ENCODE measurements around the gene WASF1. TPM values are rescaled to one million over a fixed set of nuclear protein-coding genes. Genes with fewer than 3 reads are reported as not detected.

WASF1 gene
- total RNA-seq, 1 experiment from 2014 or later = 22.3 TPM

DNA sequence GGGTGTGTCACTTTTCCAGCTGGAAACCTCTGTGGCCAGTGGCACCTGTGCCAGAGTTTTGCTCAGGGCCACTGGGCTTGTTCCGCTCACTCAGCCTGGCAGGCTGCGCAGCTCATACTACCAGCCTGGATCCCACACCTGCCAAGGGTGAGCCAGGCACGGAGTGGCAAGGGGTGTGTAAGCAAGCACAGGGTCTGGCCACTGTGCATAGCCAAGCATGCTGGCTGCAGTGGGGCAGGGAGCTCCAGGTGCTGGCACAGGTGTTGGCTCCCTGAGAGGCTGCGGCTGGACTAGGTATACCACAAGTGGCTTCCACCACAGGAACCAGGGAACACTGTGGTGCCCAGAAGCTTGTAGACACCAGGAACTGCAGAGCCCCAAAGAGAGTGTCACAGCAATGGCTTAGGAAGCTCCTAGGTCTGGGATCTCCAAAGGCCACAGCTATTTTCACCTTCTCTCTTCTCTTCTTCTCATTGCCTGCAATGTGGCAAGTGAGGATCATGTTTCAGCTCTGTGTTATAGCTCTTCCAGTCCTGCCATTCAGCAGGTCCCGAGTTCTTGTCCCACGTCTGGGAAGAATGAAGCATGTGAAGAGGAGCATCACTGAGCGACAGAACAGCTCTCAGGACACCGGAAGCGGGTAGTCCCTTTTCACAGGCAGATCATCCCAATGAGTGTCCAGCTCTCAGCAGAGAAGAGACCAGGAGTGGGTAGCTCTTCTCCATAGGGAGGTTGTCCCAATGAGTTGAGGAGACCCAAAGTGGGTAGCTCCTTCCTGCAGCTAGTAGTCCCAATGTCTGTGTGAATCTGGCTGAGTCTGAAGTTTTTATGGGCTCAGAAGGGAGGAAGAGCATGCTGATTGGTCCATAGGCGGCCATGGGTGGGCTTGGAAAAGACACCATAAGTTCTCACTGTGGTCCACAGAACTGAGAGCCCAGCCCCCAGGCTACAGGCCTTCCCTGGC lies 41.3 kb downstream of the WASF1 start (continued):
- TF ChIP-seq ARID4B (CRISPR knock-in tag; IDR thresholded peaks at IDR 0.05; ENCODE audit: borderline replicate concordance) (no peak), TEAD1 (CRISPR knock-in tag; IDR thresholded peaks at IDR 0.05) (no peak), GRHL2 (CRISPR knock-in tag; IDR thresholded peaks at IDR 0.05; ENCODE audit: insufficient replicate concordance, severe bottlenecking) (no peak), ZSCAN18 (CRISPR knock-in tag; IDR thresholded peaks at IDR 0.05) (no peak), CTCF (IDR thresholded peaks at IDR 0.05) (no peak)
- TF ChIP-seq, protein P1, sequence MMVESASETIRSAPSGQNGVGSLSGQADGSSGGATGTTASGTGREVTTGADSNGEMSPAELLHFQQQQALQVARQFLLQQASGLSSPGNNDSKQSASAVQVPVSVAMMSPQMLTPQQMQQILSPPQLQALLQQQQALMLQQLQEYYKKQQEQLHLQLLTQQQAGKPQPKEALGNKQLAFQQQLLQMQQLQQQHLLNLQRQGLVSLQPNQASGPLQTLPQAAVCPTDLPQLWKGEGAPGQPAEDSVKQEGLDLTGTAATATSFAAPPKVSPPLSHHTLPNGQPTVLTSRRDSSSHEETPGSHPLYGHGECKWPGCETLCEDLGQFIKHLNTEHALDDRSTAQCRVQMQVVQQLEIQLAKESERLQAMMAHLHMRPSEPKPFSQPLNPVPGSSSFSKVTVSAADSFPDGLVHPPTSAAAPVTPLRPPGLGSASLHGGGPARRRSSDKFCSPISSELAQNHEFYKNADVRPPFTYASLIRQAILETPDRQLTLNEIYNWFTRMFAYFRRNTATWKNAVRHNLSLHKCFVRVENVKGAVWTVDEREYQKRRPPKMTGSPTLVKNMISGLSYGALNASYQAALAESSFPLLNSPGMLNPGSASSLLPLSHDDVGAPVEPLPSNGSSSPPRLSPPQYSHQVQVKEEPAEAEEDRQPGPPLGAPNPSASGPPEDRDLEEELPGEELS (CRISPR knock-in tag; IDR thresholded peaks at IDR 0.05) = no peak
- TF ChIP-seq, protein P2, sequence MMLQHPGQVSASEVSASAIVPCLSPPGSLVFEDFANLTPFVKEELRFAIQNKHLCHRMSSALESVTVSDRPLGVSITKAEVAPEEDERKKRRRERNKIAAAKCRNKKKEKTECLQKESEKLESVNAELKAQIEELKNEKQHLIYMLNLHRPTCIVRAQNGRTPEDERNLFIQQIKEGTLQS (CRISPR knock-in tag; conservative IDR thresholded peaks at IDR 0.05) = no peak

GRCh38 chr6:110130362-110130761 lies 49.1 kb downstream of the WASF1 start:
- H3K27ac Mint-ChIP-seq = no peak overlapping the region
- H3K4me3 Mint-ChIP-seq = no peak overlapping the region
- ChIA-PET CTCF (no interaction called here), POLR2A (no interaction called here)
- TF ChIP-seq ZNF317 (CRISPR knock-in tag; IDR thresholded peaks at IDR 0.05; ENCODE audit: borderline replicate concordance, low read depth) (no peak), ARID4B (CRISPR knock-in tag; IDR thresholded peaks at IDR 0.05; ENCODE audit: borderline replicate concordance) (no peak)
- TF ChIP-seq, protein P1 (CRISPR knock-in tag; IDR thresholded peaks at IDR 0.05) = no peak
- H3K27me3 Mint-ChIP-seq (ENCODE audit: low read depth) = no peaks in the 10 kb centered on the region
- DNase-seq (ENCODE audit: low spot score) (no peak), ATAC-seq (no peak)
- peaks cover 12% of the 10 kb centered on the region for H3K4me1 Mint-ChIP-seq
- H3K9me3 Mint-ChIP-seq = peaks cover 31% of the 10 kb centered on the region
- peaks cover 18% of the 10 kb centered on the region for H3K36me3 Mint-ChIP-seq

Data from WTC11 (cell line).